AG04449 (cell line): ENCODE measurements around the gene MYADML2.
A peak's percentile ranks its signal among the peaks of the same experiment; 100 is the strongest.

Experiments
- CTCF ChIA-PET: fragments of 350-600 bp; formaldehyde crosslinking; extraction: SDS; loops from one replicate; lab custom pipeline; 2021; ENCODE audit warnings: antibody characterized with exemption; lab: Yijun Ruan, JAX
- POLR2A ChIA-PET: fragments of 400-600, 350-600 bp; formaldehyde crosslinking; extraction: SDS; loops from one replicate; lab custom pipeline; 2020; ENCODE audit warnings: antibody characterized with exemption, inconsistent platforms; lab: Yijun Ruan, JAX
- DNase-seq: peaks from one replicate; pipeline ENCODE4 v3.0.0-alpha.2; 2010; ENCODE audit warnings: low read depth, low spot score
- H3K4me3 ChIP-seq: 2 replicates; pipeline ENCODE4 v1.5.1; 2011; ENCODE audit warnings: low read depth, mild to moderate bottlenecking, control low read depth, low read length
- CTCF ChIP-seq: IDR thresholded peaks from one replicate; pipeline ENCODE4 v1.5.1; 2011; ENCODE audit warnings: mild to moderate bottlenecking, moderate library complexity, low read length, control low read depth, inconsistent platforms; ENCODE audit not compliant: insufficient read depth; ENCODE audit errors: missing control alignments

The MYADML2 gene

DNA sequence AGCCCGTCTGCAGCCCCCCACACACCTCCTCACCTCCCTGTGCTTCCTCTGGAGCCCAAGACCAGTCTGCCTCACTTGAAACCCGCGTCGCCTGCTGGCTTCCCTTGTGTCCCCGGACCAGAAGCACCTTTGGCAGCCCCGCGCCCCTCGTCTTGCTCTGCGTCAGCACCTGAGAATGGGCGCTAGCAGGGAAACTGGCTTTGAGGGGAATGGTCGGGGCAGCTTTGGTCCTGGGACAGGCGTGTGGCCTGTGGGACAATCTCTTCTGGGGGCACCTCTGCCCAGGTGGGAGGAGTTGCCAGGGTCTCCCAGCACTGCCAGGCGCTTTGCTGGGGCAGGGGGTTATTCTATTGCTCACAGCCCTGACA, 15.9 kb downstream of the MYADML2 start:
- TF ChIP-seq CTCF = no peak
- no peak overlapping the region for H3K4me3 ChIP-seq
- ChIA-PET CTCF (interaction anchor here (1.4 kb wide), 1 partner anchor 29 kb away, joined by 5 read pairs; no protein-coding TSS in a partner anchor), POLR2A (no interaction called here)
- DNase-seq = no peak

DNA sequence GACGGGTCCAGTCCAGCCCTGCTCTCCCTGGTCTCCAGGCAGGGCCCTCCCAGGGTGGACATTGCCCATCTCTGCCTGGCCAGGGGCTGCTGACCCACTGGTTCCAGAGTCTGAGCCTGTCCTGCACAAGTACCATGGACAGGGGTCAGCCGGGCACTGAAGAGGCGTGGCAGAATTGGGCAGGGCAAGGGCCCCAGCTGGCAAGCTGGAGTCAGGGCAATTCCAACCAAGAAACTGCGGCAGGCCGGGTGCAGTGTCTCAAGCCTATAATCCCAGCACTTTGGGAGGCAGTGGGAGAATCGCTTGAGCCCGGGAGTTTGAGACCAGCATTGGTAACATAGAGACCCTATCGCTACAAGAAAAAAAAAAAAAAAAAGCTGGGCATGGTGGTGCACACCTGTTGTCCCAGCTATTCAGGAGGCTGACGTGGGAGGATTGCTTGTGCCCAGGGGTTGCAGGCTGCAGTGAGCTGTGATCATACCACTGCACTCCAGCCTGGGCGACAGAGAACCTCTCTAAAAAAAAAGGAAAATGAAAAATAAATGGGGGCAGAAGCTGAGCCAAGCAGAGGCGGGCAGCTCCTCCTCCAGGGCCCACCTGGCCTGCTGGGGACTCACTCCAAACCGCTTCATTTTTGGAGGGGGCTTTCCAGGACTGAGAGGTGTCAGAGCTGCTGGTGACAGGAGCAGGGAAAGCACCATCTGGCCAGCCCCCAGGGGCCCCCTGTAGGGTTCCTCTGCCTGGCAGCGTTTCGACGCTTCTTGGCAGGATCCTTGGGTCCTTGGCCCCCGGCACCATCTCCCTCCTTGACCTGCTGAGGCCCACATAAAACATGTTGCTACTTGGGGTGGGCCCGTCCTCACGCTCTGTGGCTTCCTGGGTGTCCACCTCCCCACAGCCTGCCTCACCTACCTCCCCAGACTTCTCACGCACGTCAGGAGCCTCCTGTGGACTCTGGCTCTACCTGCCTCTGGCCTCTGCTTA, 16.6 kb downstream of the MYADML2 start:
- ChIA-PET CTCF (interaction anchor here (1.0 to 1.8 kb wide), 4 partner anchors 14 to 91 kb away, joined by 3 to 5 read pairs (median 4); no protein-coding TSS in a partner anchor), POLR2A (interaction anchor here (0.6 kb wide), 1 partner anchor 525 kb away, joined by 3 read pairs; no protein-coding TSS in a partner anchor)
- DNase-seq = no peak
- H3K4me3 ChIP-seq = no peak overlapping the region
- TF ChIP-seq CTCF = no peak

GRCh38 chr17:81929253-81930141, 17.5 kb downstream of the MYADML2 start:
- ChIA-PET CTCF (interaction anchor here (0.9 to 1.8 kb wide), 5 partner anchors 15 to 256 kb away, joined by 3 to 5 read pairs (median 3); no protein-coding TSS in a partner anchor), POLR2A (interaction anchor here (0.5 kb wide), 1 partner anchor 90 kb away, joined by 4 read pairs; no protein-coding TSS in a partner anchor)
- TF ChIP-seq CTCF = no peak
- peak overlapping the region; percentile 65 for H3K4me3 ChIP-seq
- no peak for DNase-seq

DNA sequence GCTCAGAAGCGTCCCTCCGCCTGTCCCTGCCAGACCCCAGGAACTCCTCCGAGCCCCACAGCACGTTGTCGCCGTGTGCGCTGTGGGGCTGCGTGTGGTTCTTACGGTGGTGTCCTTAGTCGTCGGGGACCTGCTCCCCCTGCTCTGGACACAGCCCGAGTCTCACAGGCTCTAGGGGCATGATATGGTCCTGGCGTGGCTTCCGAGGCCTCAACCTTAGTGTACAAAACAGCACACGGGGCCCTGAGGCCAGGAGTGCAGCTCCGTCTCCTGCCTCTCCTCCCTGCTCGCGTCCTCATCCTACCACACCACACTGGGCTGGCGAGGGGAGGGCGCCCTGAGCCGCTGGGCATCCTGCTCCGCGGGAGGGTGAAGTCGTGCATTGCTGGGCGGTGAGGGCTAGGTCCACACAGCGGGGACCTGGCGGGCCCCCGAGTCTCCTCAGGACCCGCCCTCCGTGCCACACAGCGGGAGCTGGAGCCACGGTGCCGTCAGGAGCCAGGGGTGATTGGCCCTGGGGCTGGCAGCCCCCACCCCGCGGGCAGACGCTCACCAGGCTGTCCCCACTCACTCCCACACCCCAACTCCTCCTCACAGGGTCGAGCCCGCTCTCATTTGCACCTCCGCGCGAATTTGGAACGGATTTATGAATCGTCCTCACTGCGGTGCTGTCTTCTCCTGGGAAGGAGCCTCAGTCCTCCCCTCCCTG, 18.3 kb downstream of the MYADML2 start:
- DNase-seq = no peak
- ChIA-PET POLR2A (interaction anchor here (0.5 kb wide), 1 partner anchor 91 kb away, joined by 4 read pairs; no protein-coding TSS in a partner anchor), CTCF (interaction anchor here (0.8 to 2.0 kb wide), 10 partner anchors 12 to 255 kb away, joined by 3 to 8 read pairs (median 3); no protein-coding TSS in a partner anchor)
- TF ChIP-seq CTCF = no peak
- peak overlapping the region; percentile 65 for H3K4me3 ChIP-seq

- DNase-seq = no peak
- TF ChIP-seq CTCF = peak; percentile 66
- H3K4me3 ChIP-seq = peak within 1 kb of the TSS; percentile 74
- ChIA-PET POLR2A (interaction anchor here (0.6 to 1.7 kb wide), 4 partner anchors 8 to 301 kb away, joined by 3 to 7 read pairs (median 4); partner anchors contain the start of genes PYCR1 and SLC16A3), CTCF (interaction anchor here (0.8 to 2.0 kb wide), 9 partner anchors 9 to 193 kb away, joined by 3 to 8 read pairs (median 5); partner anchors contain the start of gene PYCR1)
Measured at GRCh38 chr17:81927653-81928543, 19.1 kb downstream of the MYADML2 start, which contains the start of gene MAFG. TSS of gene MAFG (minus strand) at chr17:81927735. CDS start at chr17:81923185, 4,550 bp downstream.
